COLO668 (cell line): Measurements from ENCODE around the gene MRPL39.

Experiments used
- DNase-seq: peaks from one replicate; lab custom pipeline; 2025; ENCODE audit not compliant: unreplicated experiment; lab: John Stamatoyannopoulos, UW

The MRPL39 gene

GRCh38 chr21:25569711-25570110 is 37.6 kb downstream of the MRPL39 start:
- DNase-seq, result no peak

GRCh38 chr21:25569084-25569483 is 38.2 kb downstream of the MRPL39 start:
- DNase-seq, result no peak

GRCh38 chr21:25568246-25568645 is 39.0 kb downstream of the MRPL39 start:
- DNase-seq, result no peak

GRCh38 chr21:25567472-25567871 is 39.8 kb downstream of the MRPL39 start:
- no peak for DNase-seq

GRCh38 chr21:25566645-25567044 is 40.6 kb downstream of the MRPL39 start:
- no peak for DNase-seq

GRCh38 chr21:25565272-25566211 is 41.7 kb downstream of the MRPL39 start:
- DNase-seq, result no peak

GRCh38 chr21:25564349-25564948 is 42.8 kb downstream of the MRPL39 start:
- no peak for DNase-seq

- no peak for DNase-seq
Observed at GRCh38 chr21:25563361-25564116, 43.7 kb downstream of the MRPL39 start.

- no peak for DNase-seq
Observed at GRCh38 chr21:25562660-25563059, 44.6 kb downstream of the MRPL39 start.

- DNase-seq, result peak; percentile 82
Observed at GRCh38 chr21:25561668-25562641, 45.3 kb downstream of the MRPL39 start.

GRCh38 chr21:25560891-25561290 is 46.4 kb downstream of the MRPL39 start:
- no peak for DNase-seq

GRCh38 chr21:25560271-25560685 is 47.0 kb downstream of the MRPL39 start:
- DNase-seq, result no peak

- DNase-seq, result no peak
Observed at GRCh38 chr21:25559746-25560145, 47.5 kb downstream of the MRPL39 start.

GRCh38 chr21:25558123-25558522 is 49.2 kb downstream of the MRPL39 start:
- no peak for DNase-seq

- DNase-seq, result no peak
Observed at GRCh38 chr21:25557180-25557579, 50.1 kb downstream of the MRPL39 start.

GRCh38 chr21:25556091-25556490 is 51.2 kb downstream of the MRPL39 start:
- no peak for DNase-seq

- no peak for DNase-seq
Observed at GRCh38 chr21:25555492-25555891, 51.8 kb downstream of the MRPL39 start.

GRCh38 chr21:25552856-25553255 is 54.4 kb downstream of the MRPL39 start:
- no peak for DNase-seq

GRCh38 chr21:25551569-25551968 is 55.7 kb downstream of the MRPL39 start:
- DNase-seq, result no peak

GRCh38 chr21:25550352-25551120 is 56.7 kb downstream of the MRPL39 start:
- no peak for DNase-seq
